ENCODE results near the gene PPP3CA.
"Not testable (repeated sequence)": the region's sequence is repeated elsewhere in the genome, so short reads cannot be mapped to it uniquely, and the experiment has no call there.

GRCh38 chr4:101092609-101093008 lies 254.7 kb downstream of the PPP3CA start:
- TF ChIP-seq ZBTB3 (CRISPR knock-in tag; IDR thresholded peaks at IDR 0.05; ENCODE audit: borderline replicate concordance, low read depth); TFDP2 (CRISPR knock-in tag; IDR thresholded peaks at IDR 0.05); CBFB (CRISPR knock-in tag; IDR thresholded peaks at IDR 0.05); ATF3 (CRISPR knock-in tag; IDR thresholded peaks at IDR 0.05); KDM1A (CRISPR knock-in tag; IDR thresholded peaks at IDR 0.05); NONO (IDR thresholded peaks at IDR 0.05); NONO (CRISPR knock-in tag; conservative IDR thresholded peaks at IDR 0.05); NFRKB (IDR thresholded peaks at IDR 0.05); HDAC1 (CRISPR knock-in tag; IDR thresholded peaks at IDR 0.05); TAF1 (CRISPR knock-in tag; IDR thresholded peaks at IDR 0.05); CTCF (CRISPR knock-in tag; IDR thresholded peaks at IDR 0.05); EZH2 (conservative IDR thresholded peaks at IDR 0.05; ENCODE audit: low read depth, low read length): not testable (repeated sequence)
